ENCODE data around the gene PPCS.

DNA sequence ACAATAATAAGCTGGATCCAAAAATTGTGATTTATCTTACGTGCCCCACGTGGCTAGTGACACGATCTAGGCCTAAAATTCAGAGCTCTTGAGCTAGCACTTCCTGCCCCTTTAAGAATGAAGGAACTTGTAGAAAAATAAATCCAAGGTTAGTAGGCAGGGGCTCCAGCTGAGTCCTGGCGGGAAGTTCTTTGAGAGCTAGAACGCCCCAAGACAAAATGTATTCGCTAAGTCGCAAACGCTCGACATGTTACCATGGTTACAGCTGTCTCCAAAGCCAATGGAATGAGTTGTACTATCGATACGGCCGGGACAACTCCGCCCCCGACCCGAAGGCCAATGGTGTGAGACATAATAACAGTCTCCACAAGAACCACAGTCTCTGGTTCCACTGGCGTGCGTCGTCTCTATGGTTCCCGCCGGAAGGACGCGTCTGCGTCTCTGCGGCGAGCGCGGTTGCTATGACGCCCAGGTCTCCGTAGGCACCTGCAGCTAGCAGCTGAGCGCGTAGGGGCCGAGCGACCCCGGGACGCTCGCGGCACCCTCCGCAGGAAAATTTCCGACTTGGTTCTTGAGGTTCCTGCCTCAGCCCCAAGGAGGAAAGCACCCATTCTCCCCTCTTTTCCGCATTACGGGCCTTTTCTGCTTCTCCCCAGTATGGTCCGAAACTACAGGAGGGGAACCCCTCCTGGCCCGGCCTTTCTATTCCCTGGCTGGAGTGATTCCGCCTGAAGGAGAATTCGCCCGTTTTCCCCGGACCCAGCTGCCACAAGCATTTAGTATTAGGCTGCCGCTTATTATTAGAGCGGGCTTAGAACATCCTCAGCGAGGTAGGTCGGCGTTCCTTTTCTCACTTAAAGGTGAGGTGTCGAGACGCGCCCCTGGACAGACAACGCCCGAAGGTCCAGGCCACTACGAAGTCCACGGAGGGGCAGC, 6.8 kb downstream of the PPCS start, which contains the start of gene CCDC30:
- no peak for TF ChIP-seq POLR2A (IDR thresholded peaks at IDR 0.05)
- TF ChIP-seq, protein P1, sequence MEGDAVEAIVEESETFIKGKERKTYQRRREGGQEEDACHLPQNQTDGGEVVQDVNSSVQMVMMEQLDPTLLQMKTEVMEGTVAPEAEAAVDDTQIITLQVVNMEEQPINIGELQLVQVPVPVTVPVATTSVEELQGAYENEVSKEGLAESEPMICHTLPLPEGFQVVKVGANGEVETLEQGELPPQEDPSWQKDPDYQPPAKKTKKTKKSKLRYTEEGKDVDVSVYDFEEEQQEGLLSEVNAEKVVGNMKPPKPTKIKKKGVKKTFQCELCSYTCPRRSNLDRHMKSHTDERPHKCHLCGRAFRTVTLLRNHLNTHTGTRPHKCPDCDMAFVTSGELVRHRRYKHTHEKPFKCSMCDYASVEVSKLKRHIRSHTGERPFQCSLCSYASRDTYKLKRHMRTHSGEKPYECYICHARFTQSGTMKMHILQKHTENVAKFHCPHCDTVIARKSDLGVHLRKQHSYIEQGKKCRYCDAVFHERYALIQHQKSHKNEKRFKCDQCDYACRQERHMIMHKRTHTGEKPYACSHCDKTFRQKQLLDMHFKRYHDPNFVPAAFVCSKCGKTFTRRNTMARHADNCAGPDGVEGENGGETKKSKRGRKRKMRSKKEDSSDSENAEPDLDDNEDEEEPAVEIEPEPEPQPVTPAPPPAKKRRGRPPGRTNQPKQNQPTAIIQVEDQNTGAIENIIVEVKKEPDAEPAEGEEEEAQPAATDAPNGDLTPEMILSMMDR (IDR thresholded peaks at IDR 0.05), result no peak
